GM06990 (cell line): Measurements from ENCODE around the gene PDE6B.

ENCODE experiments used
- DNase-seq: peaks from one replicate; pipeline ENCODE4 v3.0.0-alpha.2; 2011; ENCODE audit not compliant: insufficient read length; ENCODE audit errors: extremely low read depth
- H3K27me3 ChIP-seq: replicated peaks from 2 replicates; pipeline ENCODE4 v1.6.0; 2011; ENCODE audit warnings: low read length; ENCODE audit not compliant: control insufficient read depth, insufficient read depth
- H3K36me3 ChIP-seq: 2 replicates; pipeline ENCODE4 v1.5.1; 2011; ENCODE audit warnings: low read length; ENCODE audit not compliant: control insufficient read depth, insufficient read depth
- H3K4me3 ChIP-seq: replicated peaks from 2 replicates; pipeline ENCODE4 v1.5.1; 2011; ENCODE audit warnings: low read depth, mild to moderate bottlenecking, control low read depth, low read length
- CTCF ChIP-seq: IDR thresholded peaks from 2 replicates; pipeline ENCODE4 v1.5.1; 2011; ENCODE audit warnings: low read length, control low read depth, mild to moderate bottlenecking, inconsistent platforms; ENCODE audit not compliant: insufficient read depth, poor library complexity, severe bottlenecking

PDE6B gene

GRCh38 chr4:649293-649625 is 23.9 kb downstream of the PDE6B start:
- Histone ChIP-seq H3K27me3 (no peaks in the 10 kb centered on the region), H3K4me3 (no peak overlapping the region), H3K36me3 (no peaks in the 10 kb centered on the region)
- no peak for TF ChIP-seq CTCF
- DNase-seq = no peak

GRCh38 chr4:649751-650310 is 24.5 kb downstream of the PDE6B start:
- TF ChIP-seq CTCF = no peak
- no peaks in the 10 kb centered on the region for H3K36me3 ChIP-seq
- DNase-seq = no peak
- no peaks in the 10 kb centered on the region for H3K27me3 ChIP-seq
- no peak overlapping the region for H3K4me3 ChIP-seq

DNA sequence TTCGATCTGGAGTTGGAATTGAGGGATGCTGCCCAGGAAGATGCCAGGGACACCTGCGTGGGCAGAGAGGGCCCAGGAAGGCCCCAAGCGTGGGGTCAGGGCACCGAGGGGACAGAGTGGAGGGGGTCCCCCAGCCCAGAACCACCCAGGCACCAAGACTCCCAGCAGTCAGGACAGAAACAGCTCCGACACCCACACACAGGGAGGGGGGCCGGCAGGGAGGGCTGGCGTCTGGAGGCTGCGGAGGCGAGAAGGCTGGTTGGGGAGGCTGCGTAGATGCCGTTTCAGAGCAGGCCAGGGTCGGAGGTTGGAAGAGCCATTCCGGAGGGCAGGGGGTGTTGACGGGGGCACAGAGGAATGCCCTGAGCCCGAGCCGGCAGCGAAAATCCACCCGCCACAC is 25.1 kb downstream of the PDE6B start:
- Histone ChIP-seq H3K27me3 (no peaks in the 10 kb centered on the region), H3K36me3 (no peaks in the 10 kb centered on the region), H3K4me3 (no peak overlapping the region)
- no peak for DNase-seq
- no peak for TF ChIP-seq CTCF

- no peak overlapping the region for H3K4me3 ChIP-seq
- no peaks in the 10 kb centered on the region for H3K36me3 ChIP-seq
- no peaks in the 10 kb centered on the region for H3K27me3 ChIP-seq
- no peak for TF ChIP-seq CTCF
- no peak for DNase-seq
Observed at GRCh38 chr4:650951-651883, 25.8 kb downstream of the PDE6B start.

GRCh38 chr4:651884-652642 is 26.7 kb downstream of the PDE6B start:
- DNase-seq = no peak
- TF ChIP-seq CTCF = no peak
- H3K36me3 ChIP-seq = no peaks in the 10 kb centered on the region
- H3K27me3 ChIP-seq = no peaks in the 10 kb centered on the region
- no peak overlapping the region for H3K4me3 ChIP-seq
